Uterus (tissue), 4 donors: ENCODE results near the gene C1orf159. TPM values are rescaled to one million over a fixed set of nuclear protein-coding genes. Genes with fewer than 3 reads are reported as not detected.

Experiments used
- DNase-seq, 2 donors: peaks; one replicate each; pipeline ENCODE4 v3.0.0-alpha.2; 2019 to 2020
- H3K27ac ChIP-seq, 2 donors: fragments of 200-600 bp; sonication (generic); 1 replicate in 1 of 2; 2 replicates in 1 of 2; pipeline ENCODE4 v1.5.1; 2016 to 2018
- H3K27me3 ChIP-seq, 2 donors: fragments of 200-600 bp; sonication (generic); one replicate each; pipeline ENCODE4 v1.5.1; 2018 to 2019; ENCODE audit warnings: control low read depth in 1 of 2
- H3K36me3 ChIP-seq, 2 donors: fragments of 200-600 bp; sonication (generic); one replicate each; pipeline ENCODE4 v1.5.1; 2019; ENCODE audit warnings: control low read depth in 1 of 2
- H3K4me1 ChIP-seq, 2 donors: fragments of 200-600 bp; sonication (generic); one replicate each; pipeline ENCODE4 v1.5.1; 2018 to 2019; ENCODE audit warnings: control low read depth in 1 of 2
- H3K4me3 ChIP-seq, 2 donors: fragments of 200-600 bp; sonication (generic); 1 replicate in 1 of 2; 2 replicates in 1 of 2; pipeline ENCODE4 v1.5.1; 2018 to 2019; ENCODE audit warnings: mild to moderate bottlenecking in 1 of 2
- H3K9me3 ChIP-seq, 2 donors: fragments of 200-600 bp; sonication (generic); one replicate each; pipeline ENCODE4 v1.5.1; 2019; ENCODE audit warnings: control low read depth in 1 of 2
- CTCF ChIP-seq, 4 experiments: fragments of 200-600 bp in 2 of 4; fragments of 450-650 bp in 2 of 4; sonication (generic) in 2 of 4; IDR thresholded peaks; one replicate each; pipeline ENCODE4 v1.5.1; 2016 to 2019; ENCODE audit warnings: antibody characterized with exemption in 4 of 4, mild to moderate bottlenecking in 2 of 4, moderate library complexity in 1 of 4
- POLR2A ChIP-seq, 2 donors: fragments of 450-650 bp; IDR thresholded peaks; one replicate each; pipeline ENCODE4 v1.6.1; 2016; ENCODE audit warnings: antibody characterized with exemption in 2 of 2, mild to moderate bottlenecking in 1 of 2, moderate library complexity in 1 of 2
- intact Hi-C: fragments of 100-400 bp; cut with DNase I; formaldehyde crosslinking; loops from one replicate; pipeline ENCODE4 v1.15.1; 2023; ENCODE audit warnings: low total_unique reads
- total RNA-seq, 4 donors: library from RNA; depleted of rRNA in 3 of 4; stranded (reverse); fragments of >200 nt in 3 of 4; gene quantifications; one replicate each; pipeline versions ENCODE4 v1.1.0 to v1.2.4, GENCODE V29; 2014 to 2023
- donor health status: DM: yes; HTN: yes; CAD: no.

C1orf159 gene
- total RNA-seq, 4 donors from 2014 or later: 4.9 to 20.0 (median 17.9) TPM

GRCh38 chr1:1046243-1046642 is 69.6 kb downstream of the C1orf159 start:
- H3K4me1 ChIP-seq: no peaks in the 10 kb centered on the region
- no peaks in the 10 kb centered on the region for H3K36me3 ChIP-seq
- no peaks in the 10 kb centered on the region for H3K27me3 ChIP-seq
- H3K4me3 ChIP-seq: no peak overlapping the region
- intact Hi-C loops: no loop called here
- no peaks in the 10 kb centered on the region for H3K9me3 ChIP-seq
- TF ChIP-seq CTCF (IDR thresholded peaks at IDR 0.05) (no peak), POLR2A (IDR thresholded peaks at IDR 0.05) (no peak)
- DNase-seq: no peak
- H3K27ac ChIP-seq: no peak overlapping the region

- no peak for DNase-seq
- H3K36me3 ChIP-seq: no peaks in the 10 kb centered on the region
- TF ChIP-seq CTCF (IDR thresholded peaks at IDR 0.05): no peak
- TF ChIP-seq POLR2A (IDR thresholded peaks at IDR 0.05): no peak
These were observed 70.8 kb downstream of the C1orf159 start for GRCh38 chr1:1045129-1045528.

GRCh38 chr1:1044455-1045078 is 71.3 kb downstream of the C1orf159 start:
- intact Hi-C loops: no loop called here

More at GRCh38 chr1:1045129-1045528, 70.8 kb downstream of the C1orf159 start:
- no peaks in the 10 kb centered on the region for H3K27me3 ChIP-seq
- H3K4me1 ChIP-seq: peaks cover 2 to 5% of the 10 kb centered on the region in 2 donors
- intact Hi-C loops: no loop called here
- no peak overlapping the region for H3K4me3 ChIP-seq
- no peak overlapping the region for H3K27ac ChIP-seq
- no peaks in the 10 kb centered on the region for H3K9me3 ChIP-seq

GRCh38 chr1:1043921-1044320 is 72.0 kb downstream of the C1orf159 start:
- intact Hi-C loops: no loop called here
- no peaks in the 10 kb centered on the region for H3K36me3 ChIP-seq
- no peaks in the 10 kb centered on the region for H3K27me3 ChIP-seq
- no peaks in the 10 kb centered on the region for H3K9me3 ChIP-seq
- H3K4me1 ChIP-seq: peaks cover 9 to 11% of the 10 kb centered on the region in 2 donors
- TF ChIP-seq POLR2A (IDR thresholded peaks at IDR 0.05) (no peak), CTCF (IDR thresholded peaks at IDR 0.05) (no peak)
- no peak for DNase-seq
- no peak overlapping the region for H3K27ac ChIP-seq
- H3K4me3 ChIP-seq: no peak overlapping the region

More at GRCh38 chr1:1044455-1045078, 71.3 kb downstream of the C1orf159 start:
- no peak for DNase-seq
- no peak for TF ChIP-seq CTCF (IDR thresholded peaks at IDR 0.05)
- TF ChIP-seq POLR2A (IDR thresholded peaks at IDR 0.05): no peak
- no peak overlapping the region for H3K4me3 ChIP-seq
- H3K9me3 ChIP-seq: no peaks in the 10 kb centered on the region
- no peaks in the 10 kb centered on the region for H3K27me3 ChIP-seq
- no peaks in the 10 kb centered on the region for H3K36me3 ChIP-seq
- H3K4me1 ChIP-seq: peaks cover 7 to 11% of the 10 kb centered on the region in 2 donors
- H3K27ac ChIP-seq: no peak overlapping the region

GRCh38 chr1:1043411-1043810 is 72.5 kb downstream of the C1orf159 start:
- Histone ChIP-seq H3K27ac (no peak overlapping the region), H3K27me3 (no peaks in the 10 kb centered on the region), H3K4me3 (no peak overlapping the region), H3K36me3 (no peaks in the 10 kb centered on the region), H3K4me1 (peaks cover 9 to 11% of the 10 kb centered on the region in 2 donors), H3K9me3 (no peaks in the 10 kb centered on the region)
- intact Hi-C loops: no loop called here
- no peak for TF ChIP-seq POLR2A (IDR thresholded peaks at IDR 0.05)
- no peak for TF ChIP-seq CTCF (IDR thresholded peaks at IDR 0.05)
- no peak for DNase-seq
